ENCODE data around the gene SCUBE1.

SCUBE1 gene

GRCh38 chr22:43173976-43174720 is 169.0 kb downstream of the SCUBE1 start:
- no peak for DNase-seq (ENCODE audit: low spot score)

GRCh38 chr22:43173566-43173965 is 169.6 kb downstream of the SCUBE1 start:
- no peak for DNase-seq (ENCODE audit: low spot score)

- no peak for DNase-seq (ENCODE audit: low spot score)
Measured at GRCh38 chr22:43172191-43172590, 171.0 kb downstream of the SCUBE1 start.

- no peak for DNase-seq (ENCODE audit: low spot score)
Measured at GRCh38 chr22:43171607-43172006, 171.6 kb downstream of the SCUBE1 start.

- DNase-seq (ENCODE audit: low spot score) = no peak
Measured at GRCh38 chr22:43171019-43171491, 172.1 kb downstream of the SCUBE1 start.

GRCh38 chr22:43170131-43170480 is 173.1 kb downstream of the SCUBE1 start:
- DNase-seq (ENCODE audit: low spot score) = no peak

- DNase-seq (ENCODE audit: low spot score) = no peak
Measured at GRCh38 chr22:43169310-43170130, 173.7 kb downstream of the SCUBE1 start.

- DNase-seq (ENCODE audit: low spot score) = no peak
Measured at GRCh38 chr22:43168471-43169309, 174.5 kb downstream of the SCUBE1 start.

- no peak for DNase-seq (ENCODE audit: low spot score)
Measured at GRCh38 chr22:43167001-43167589, 176.1 kb downstream of the SCUBE1 start.

- DNase-seq (ENCODE audit: low spot score) = no peak
Measured at GRCh38 chr22:43166132-43166930, 176.8 kb downstream of the SCUBE1 start.

- DNase-seq (ENCODE audit: low spot score) = no peak
Measured at GRCh38 chr22:43164636-43165035, 178.5 kb downstream of the SCUBE1 start.

GRCh38 chr22:43163241-43163795 is 179.9 kb downstream of the SCUBE1 start:
- no peak for DNase-seq (ENCODE audit: low spot score)

GRCh38 chr22:43162412-43163150 is 180.6 kb downstream of the SCUBE1 start:
- no peak for DNase-seq (ENCODE audit: low spot score)

GRCh38 chr22:43160497-43161126 is 182.6 kb downstream of the SCUBE1 start:
- no peak for DNase-seq (ENCODE audit: low spot score)

GRCh38 chr22:43159484-43160178 is 183.5 kb downstream of the SCUBE1 start:
- DNase-seq (ENCODE audit: low spot score) = no peak

GRCh38 chr22:43158778-43159483 is 184.2 kb downstream of the SCUBE1 start:
- no peak for DNase-seq (ENCODE audit: low spot score)

- DNase-seq (ENCODE audit: low spot score) = no peak
Measured at GRCh38 chr22:43157874-43158546, 185.2 kb downstream of the SCUBE1 start.

GRCh38 chr22:43156413-43156812 is 186.8 kb downstream of the SCUBE1 start:
- no peak for DNase-seq (ENCODE audit: low spot score)
